Measurements from ENCODE around the gene GOLGA8K. TPM values are rescaled to one million over a fixed set of nuclear protein-coding genes. Genes with fewer than 3 reads are reported as not detected.
A peak's percentile ranks its signal among the peaks of the same experiment; 100 is the strongest.
"Not testable (repeated sequence)": the region's sequence is repeated elsewhere in the genome, so short reads cannot be mapped to it uniquely, and the experiment has no call there.

GOLGA8K gene
- total and polyA plus RNA-seq, 2 of the 8 experiments (the other 6 are each of a cell fraction or from before 2014, with no cell fraction given) = 0.47 to 1.3 TPM

DNA sequence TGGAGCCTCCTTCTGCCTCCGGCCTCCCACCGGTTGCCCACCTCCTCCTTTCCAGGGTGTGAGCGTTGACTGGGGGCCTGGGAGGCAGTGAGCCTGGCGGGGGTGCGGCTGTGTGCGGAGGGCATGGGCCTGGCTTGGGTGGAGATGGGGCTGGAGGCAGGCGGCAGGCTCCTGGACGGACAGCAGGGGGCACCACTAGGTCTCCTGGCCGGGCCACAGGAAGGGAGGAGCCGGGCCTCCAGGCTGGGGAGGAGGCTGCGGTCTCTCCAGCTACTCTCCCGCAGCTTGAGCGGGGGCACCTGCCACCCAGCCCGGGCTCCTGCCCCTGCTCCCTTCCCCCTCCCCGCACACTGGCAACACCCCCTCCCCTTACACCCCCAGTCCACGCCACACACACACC is 38.1 kb downstream of the GOLGA8K start:
- peak in 1 of 2 experiments; percentile 92 for DNase-seq (ENCODE audit: low read depth in 1 of 2, low spot score in 2 of 2)
- peak; percentile 89 for FAIRE-seq

DNA sequence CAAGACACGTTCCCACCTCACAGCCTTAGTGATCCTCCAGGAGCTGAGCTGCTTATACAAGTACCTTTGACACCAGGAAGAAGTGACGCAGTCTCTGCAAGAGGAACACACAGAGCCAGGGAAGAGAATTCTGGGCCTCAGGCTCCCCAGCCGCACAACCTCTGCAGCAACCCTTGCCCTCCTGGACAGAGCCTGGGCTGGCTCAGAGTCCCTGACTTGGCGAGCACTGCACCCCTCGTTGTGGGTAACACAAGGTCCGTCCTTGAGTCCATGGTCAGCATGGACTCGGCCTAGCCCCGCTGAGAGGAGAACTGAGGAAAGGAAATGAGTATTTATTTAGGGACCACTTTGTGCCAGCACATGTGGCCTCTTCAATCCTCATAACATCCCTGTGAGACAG is 39.6 kb downstream of the GOLGA8K start:
- FAIRE-seq; H4K5ac ChIP-seq (ENCODE audit: insufficient read length, low read depth, low read length); H3K4me3 ChIP-seq (ENCODE audit: extremely low read depth in 1 of 4, insufficient read depth in 2 of 4, low read depth in 3 of 4, low read length in 4 of 4); H2BK15ac ChIP-seq (ENCODE audit: low read length); CTCF ChIA-PET (ENCODE audit: partially characterized antibody); H3K27ac ChIP-seq (ENCODE audit: low read depth, low read length); DNase-seq (ENCODE audit: low read depth in 1 of 2, low spot score in 2 of 2); H3K23me2 ChIP-seq (ENCODE audit: low read depth, low read length); H3K36me3 ChIP-seq (ENCODE audit: control insufficient read depth in 2 of 4, insufficient read depth in 4 of 4, low read length in 3 of 4); H2BK120ac ChIP-seq (replicated peaks; ENCODE audit: low read depth, low read length); H4K91ac ChIP-seq (replicated peaks; ENCODE audit: insufficient read length, low read length); H3K23ac ChIP-seq (ENCODE audit: insufficient read length); POLR2A ChIA-PET (ENCODE audit: partially characterized antibody); H2BK5ac ChIP-seq (ENCODE audit: low read depth, low read length); H2AK5ac ChIP-seq (ENCODE audit: low read depth, low read length); H3K14ac ChIP-seq (ENCODE audit: insufficient read length); H3K4me1 ChIP-seq (replicated peaks in 1 of 4; ENCODE audit: control insufficient read depth in 3 of 4, insufficient read depth in 4 of 4, low read length in 3 of 4); H3K9me3 ChIP-seq (ENCODE audit: insufficient read depth in 2 of 2, low read depth in 1 of 2, low read length in 1 of 2); H2AFZ ChIP-seq (ENCODE audit: low read length); H3K56ac ChIP-seq (replicated peaks; ENCODE audit: insufficient read length, low read depth, low read length); H3K79me1 ChIP-seq (ENCODE audit: low read depth, low read length); H4K20me1 ChIP-seq (replicated peaks in 1 of 2; ENCODE audit: control insufficient read depth in 1 of 2, insufficient read depth in 2 of 2, low read length in 2 of 2); H3K27me3 ChIP-seq (replicated peaks in 1 of 4; ENCODE audit: control insufficient read depth in 3 of 4, extremely low read depth in 1 of 4, insufficient read depth in 3 of 4, low read length in 3 of 4); H3K79me2 ChIP-seq (ENCODE audit: control insufficient read depth in 1 of 2, insufficient read depth in 2 of 2, low read length in 2 of 2); H3K9ac ChIP-seq (replicated peaks in 1 of 4; ENCODE audit: extremely low read depth in 1 of 4, low read depth in 3 of 4, low read length in 3 of 4); H3K4me2 ChIP-seq (ENCODE audit: insufficient read depth in 1 of 2, low read depth in 2 of 2, low read length in 2 of 2); H3K4ac ChIP-seq (replicated peaks; ENCODE audit: insufficient read length, low read depth, low read length); H4K8ac ChIP-seq (ENCODE audit: extremely low read depth, insufficient read depth, low read length); H3K18ac ChIP-seq (ENCODE audit: extremely low read depth, low read length); H2BK20ac ChIP-seq (ENCODE audit: low read length); H2BK12ac ChIP-seq (ENCODE audit: low read depth, low read length): not testable (repeated sequence)
- WGBS, 2 experiments (ENCODE audit: extremely low coverage in 1 of 2, insufficient coverage in 1 of 2, insufficient read length in 1 of 2, insufficient replicate concordance in 2 of 2, low coverage in 1 of 2, low lambda C conversion rate in 2 of 2, missing lambda C conversion rate in 1 of 2) = 92% methylated on average over 4 of the region's 8 CpGs; no CpG with 5 or more reads in 1 of the 2 experiments

More for the DNA sequence above, 38.1 kb downstream of the GOLGA8K start:
- H2BK20ac ChIP-seq (ENCODE audit: low read length); H3K4me2 ChIP-seq (ENCODE audit: insufficient read depth in 1 of 2, low read depth in 2 of 2, low read length in 2 of 2); H3K4me3 ChIP-seq (ENCODE audit: extremely low read depth in 1 of 4, insufficient read depth in 2 of 4, low read depth in 3 of 4, low read length in 4 of 4); H3K79me2 ChIP-seq (ENCODE audit: control insufficient read depth in 1 of 2, insufficient read depth in 2 of 2, low read length in 2 of 2); H3K14ac ChIP-seq (ENCODE audit: insufficient read length); H2BK120ac ChIP-seq (replicated peaks; ENCODE audit: low read depth, low read length); H2BK15ac ChIP-seq (ENCODE audit: low read length); H3K4me1 ChIP-seq (replicated peaks in 1 of 4; ENCODE audit: control insufficient read depth in 3 of 4, insufficient read depth in 4 of 4, low read length in 3 of 4); H2AFZ ChIP-seq (ENCODE audit: low read length); H2BK12ac ChIP-seq (ENCODE audit: low read depth, low read length); H3K79me1 ChIP-seq (ENCODE audit: low read depth, low read length); H4K8ac ChIP-seq (ENCODE audit: extremely low read depth, insufficient read depth, low read length); POLR2A ChIA-PET (ENCODE audit: partially characterized antibody); H3K56ac ChIP-seq (replicated peaks; ENCODE audit: insufficient read length, low read depth, low read length); H3K9ac ChIP-seq (replicated peaks in 1 of 4; ENCODE audit: extremely low read depth in 1 of 4, low read depth in 3 of 4, low read length in 3 of 4); H3K4ac ChIP-seq (replicated peaks; ENCODE audit: insufficient read length, low read depth, low read length); H2BK5ac ChIP-seq (ENCODE audit: low read depth, low read length); H4K5ac ChIP-seq (ENCODE audit: insufficient read length, low read depth, low read length); H3K23me2 ChIP-seq (ENCODE audit: low read depth, low read length); H3K27me3 ChIP-seq (replicated peaks in 1 of 4; ENCODE audit: control insufficient read depth in 3 of 4, extremely low read depth in 1 of 4, insufficient read depth in 3 of 4, low read length in 3 of 4); H4K20me1 ChIP-seq (replicated peaks in 1 of 2; ENCODE audit: control insufficient read depth in 1 of 2, insufficient read depth in 2 of 2, low read length in 2 of 2); H3K9me3 ChIP-seq (ENCODE audit: insufficient read depth in 2 of 2, low read depth in 1 of 2, low read length in 1 of 2); H2AK5ac ChIP-seq (ENCODE audit: low read depth, low read length); H3K27ac ChIP-seq (ENCODE audit: low read depth, low read length); H3K23ac ChIP-seq (ENCODE audit: insufficient read length); H3K36me3 ChIP-seq (ENCODE audit: control insufficient read depth in 2 of 4, insufficient read depth in 4 of 4, low read length in 3 of 4); H4K91ac ChIP-seq (replicated peaks; ENCODE audit: insufficient read length, low read length); CTCF ChIA-PET (ENCODE audit: partially characterized antibody); H3K18ac ChIP-seq (ENCODE audit: extremely low read depth, low read length): not testable (repeated sequence)
- TF ChIP-seq RAD21 (IDR thresholded peaks at IDR 0.05 in 1 of 2, conservative IDR thresholded peaks at IDR 0.05 in 1 of 2; ENCODE audit: low read depth in 2 of 2, low read length in 2 of 2) = peak in 1 of 2 experiments; percentile 2; a peak in 1 of 4 replicates
- no CpG with 5 or more reads among the region's 16 CpGs for WGBS, 2 experiments (ENCODE audit: extremely low coverage in 1 of 2, insufficient coverage in 1 of 2, insufficient read length in 1 of 2, insufficient replicate concordance in 2 of 2, low coverage in 1 of 2, low lambda C conversion rate in 2 of 2, missing lambda C conversion rate in 1 of 2)

Data from H1 (cell line).